Skin epidermis (tissue), 12 donors: ENCODE measurements around the gene FAM236B.
"Not testable (repeated sequence)": the region's sequence is repeated elsewhere in the genome, so short reads cannot be mapped to it uniquely, and the experiment has no call there.

Source experiments
- H3K27ac ChIP-seq, 21 experiments: fragments of 200-600 bp; sonication (generic) in 11 of 21; one replicate each; pipeline ENCODE4 v1.5.0; 2020; ENCODE audit warnings: mild to moderate bottlenecking in 3 of 21, inconsistent platforms in 2 of 21, moderate library complexity in 2 of 21
- H3K4me3 ChIP-seq, 7 experiments: fragments of 200-600 bp; sonication (generic) in 2 of 7; one replicate each; pipeline ENCODE4 v1.5.0; 2020; ENCODE audit warnings: inconsistent platforms in 2 of 7, mild to moderate bottlenecking in 2 of 7, moderate library complexity in 1 of 7

The FAM236B gene

GRCh38 chrX:72782560-72782959 lies at the start of gene FAM236B:
Gene FAM236B (minus strand): TSS chrX:72782660. CDS start chrX:72782560, 100 bp downstream.
- H3K27ac ChIP-seq, H3K4me3 ChIP-seq: not testable (repeated sequence)

GRCh38 chrX:72830701-72831100 lies 48.2 kb upstream of the FAM236B start:
- not testable (repeated sequence) for H3K4me3 ChIP-seq, H3K27ac ChIP-seq

GRCh38 chrX:72808110-72808509 lies 25.6 kb upstream of the FAM236B start, which contains the start of gene FAM236D:
Gene FAM236D (minus strand): TSS chrX:72808210. CDS start chrX:72808110, 100 bp downstream.
- H3K4me3 ChIP-seq, H3K27ac ChIP-seq: not testable (repeated sequence)

GRCh38 chrX:72790390-72790789 lies 7.9 kb upstream of the FAM236B start:
- H3K4me3 ChIP-seq, H3K27ac ChIP-seq: not testable (repeated sequence)

- H3K4me3 ChIP-seq = not testable (repeated sequence)
Measured at GRCh38 chrX:72788142-72788541, 5.7 kb upstream of the FAM236B start.

GRCh38 chrX:72783964-72784363 lies 1.5 kb upstream of the FAM236B start:
- H3K27ac ChIP-seq, H3K4me3 ChIP-seq: not testable (repeated sequence)

More at GRCh38 chrX:72788142-72788541, 5.7 kb upstream of the FAM236B start:
- not testable (repeated sequence) for H3K27ac ChIP-seq

- H3K4me3 ChIP-seq, H3K27ac ChIP-seq: not testable (repeated sequence)
Measured at GRCh38 chrX:72783365-72783936, 991 bp upstream of the FAM236B start.

GRCh38 chrX:72778146-72778545 lies 4.3 kb downstream of the FAM236B start:
- not testable (repeated sequence) for H3K4me3 ChIP-seq, H3K27ac ChIP-seq

GRCh38 chrX:72777467-72777790 lies 5.0 kb downstream of the FAM236B start:
- H3K27ac ChIP-seq, H3K4me3 ChIP-seq: not testable (repeated sequence)

GRCh38 chrX:72776653-72777466 lies 5.6 kb downstream of the FAM236B start, which contains the start of gene DMRTC1B:
Gene DMRTC1B (plus strand): TSS chrX:72776890. CDS start chrX:72845136, 68,246 bp downstream.
- not testable (repeated sequence) for H3K27ac ChIP-seq, H3K4me3 ChIP-seq

- H3K4me3 ChIP-seq, H3K27ac ChIP-seq: not testable (repeated sequence)
Measured at GRCh38 chrX:72760454-72760853, 22.0 kb downstream of the FAM236B start.

GRCh38 chrX:72748545-72748944 lies 33.9 kb downstream of the FAM236B start:
- not testable (repeated sequence) for H3K4me3 ChIP-seq, H3K27ac ChIP-seq

- not testable (repeated sequence) for H3K4me3 ChIP-seq, H3K27ac ChIP-seq
Measured at GRCh38 chrX:72745546-72745945, 36.9 kb downstream of the FAM236B start.

GRCh38 chrX:72735561-72735960 lies 46.9 kb downstream of the FAM236B start:
- no peak overlapping the region for H3K27ac ChIP-seq
- no peak overlapping the region for H3K4me3 ChIP-seq

GRCh38 chrX:72733636-72734035 lies 48.8 kb downstream of the FAM236B start:
- not testable (repeated sequence) for H3K27ac ChIP-seq, H3K4me3 ChIP-seq
